ENCODE results near the gene DHRSX.
"Not testable (repeated sequence)": the region's sequence is repeated elsewhere in the genome, so short reads cannot be mapped to it uniquely, and the experiment has no call there.

GRCh38 chrX:2454620-2455019, 46.2 kb downstream of the DHRSX start:
- not testable (repeated sequence) for TF ChIP-seq CTCF (IDR thresholded peaks at IDR 0.05; ENCODE audit: insufficient read depth, low read length, poor library complexity, severe bottlenecking); EZH2phosphoT487 (conservative IDR thresholded peaks at IDR 0.05; ENCODE audit: low read length)

Data from SU-DHL-6 (cell line).